Tibial nerve (tissue), 3 donors: Measurements from ENCODE around the gene C1orf122.

ENCODE experiments used
- CTCF ChIP-seq, 5 experiments: fragments of 200-600 bp in 3 of 5; fragments of 450-650 bp in 2 of 5; sonication (generic) in 3 of 5; IDR thresholded peaks; one replicate each; pipeline ENCODE4 v1.5.1; 2016 to 2019; ENCODE audit warnings: antibody characterized with exemption in 5 of 5, mild to moderate bottlenecking in 3 of 5, moderate library complexity in 2 of 5
- POLR2A ChIP-seq, 2 donors: fragments of 450-650 bp; IDR thresholded peaks; one replicate each; pipeline ENCODE4 v1.6.1; 2017; ENCODE audit warnings: antibody characterized with exemption in 2 of 2, mild to moderate bottlenecking in 2 of 2, moderate library complexity in 2 of 2

GRCh38 chr1:37764888-37765441 lies 42.6 kb upstream of the C1orf122 start, which contains the start of gene EPHA10:
- TF ChIP-seq POLR2A (IDR thresholded peaks at IDR 0.05) (no peak), CTCF (IDR thresholded peaks at IDR 0.05) (no peak)
